PC-3 (cell line): ENCODE data around the gene SCG2. TPM values are rescaled to one million over a fixed set of nuclear protein-coding genes. Genes with fewer than 3 reads are reported as not detected.

Source experiments
- ATAC-seq: fragments of 200-7000 bp; cut with Tn5 transposase; 2 replicates; pipeline ENCODE4 v1.9.1; 2020; ENCODE audit warnings: mild to moderate bottlenecking, moderate library complexity
- BruUV-seq: library from RNA; stranded (reverse); fragments of 400-500 nt; replicated peaks from 2 replicates; lab custom pipeline; 2021; lab: Mats Ljungman, UMichigan
- CTCF ChIA-PET: fragments of 300-600 bp; sonication (Branson Sonifier 250); formaldehyde crosslinking; loops from one replicate; lab custom pipeline; 2022; ENCODE audit warnings: antibody characterized with exemption; lab: Charles Lee
- POLR2A ChIA-PET: fragments of 300-600 bp; sonication (Branson Sonifier 250); formaldehyde crosslinking; loops from one replicate; lab custom pipeline; 2022; ENCODE audit warnings: antibody characterized with exemption; ENCODE audit not compliant: unreplicated experiment; lab: Charles Lee
- DNase-seq: peaks from one replicate; pipeline ENCODE4 v3.0.0-alpha.2; 2015
- H2AFZ ChIP-seq: fragments of 300-600 bp; sonication (generic); 2 replicates; pipeline ENCODE4 v1.6.0; 2016; ENCODE audit warnings: antibody characterized with exemption, low read length
- H3F3A ChIP-seq: fragments of 300-600 bp; sonication (generic); one replicate; pipeline ENCODE4 v1.6.0; 2017; ENCODE audit warnings: antibody characterized with exemption, low read length, control low read depth, mild to moderate bottlenecking; ENCODE audit not compliant: unreplicated experiment
- H3K27ac ChIP-seq: fragments of 300-600 bp; sonication (generic); 2 replicates; pipeline ENCODE4 v1.5.1; 2016; ENCODE audit warnings: mild to moderate bottlenecking, low read length
- H3K27me3 ChIP-seq: fragments of 300-600 bp; sonication (generic); 2 replicates; pipeline ENCODE4 v1.6.1; 2016; ENCODE audit warnings: low read length, mixed read lengths
- H3K36me3 ChIP-seq: fragments of 300-600 bp; sonication (generic); 2 replicates; pipeline ENCODE4 v1.6.1; 2016; ENCODE audit warnings: low read depth, mixed run types, low read length, mixed read lengths
- H3K4me1 ChIP-seq: fragments of 300-600 bp; sonication (generic); 2 replicates; pipeline ENCODE4 v1.5.1; 2016; ENCODE audit warnings: low read length; ENCODE audit not compliant: insufficient read depth
- H3K4me2 ChIP-seq: fragments of 300-600 bp; sonication (generic); 2 replicates; pipeline ENCODE4 v1.6.0; 2016; ENCODE audit warnings: low read length
- H3K4me3 ChIP-seq: fragments of 300-600 bp; sonication (generic); 2 replicates; pipeline ENCODE4 v1.5.1; 2016; ENCODE audit warnings: mild to moderate bottlenecking, low read length, mixed read lengths
- H3K79me2 ChIP-seq: fragments of 300-600 bp; sonication (generic); 2 replicates; pipeline ENCODE4 v1.6.1; 2017; ENCODE audit warnings: low read length, mixed read lengths
- H3K9ac ChIP-seq: fragments of 300-600 bp; sonication (generic); 2 replicates; pipeline ENCODE4 v1.6.0; 2016; ENCODE audit warnings: mild to moderate bottlenecking, low read length
- H3K9me2 ChIP-seq: fragments of 300-600 bp; sonication (generic); replicated peaks from 2 replicates; pipeline ENCODE4 v1.6.1; 2016; ENCODE audit warnings: mixed run types, low read length, mixed read lengths
- H3K9me3 ChIP-seq: fragments of 300-600 bp; sonication (generic); 2 replicates; pipeline ENCODE4 v1.6.1; 2016; ENCODE audit warnings: low read length, mixed read lengths
- H4K20me1 ChIP-seq: fragments of 300-600 bp; sonication (generic); 2 replicates; pipeline ENCODE4 v1.6.1; 2016; ENCODE audit warnings: low read length, mixed read lengths
- EZH2 ChIP-seq: fragments of 300-600 bp; sonication (generic); IDR thresholded peaks from one replicate; pipeline ENCODE4 v1.6.1; 2017; ENCODE audit warnings: antibody characterized with exemption, mild to moderate bottlenecking, low read length; ENCODE audit not compliant: unreplicated experiment
- EZH2phosphoT487 ChIP-seq: fragments of 300-600 bp; sonication (generic); IDR thresholded peaks from 2 replicates; pipeline ENCODE4 v1.6.1; 2018; ENCODE audit warnings: mild to moderate bottlenecking, antibody characterized with exemption, low read length, borderline replicate concordance
- intact Hi-C: fragments of 100-400 bp; cut with micrococcal nuclease; formaldehyde crosslinking; loops from 2 replicates; pipeline ENCODE4 v1.9.0; 2023
- total RNA-seq: library from RNA; depleted of rRNA; stranded (reverse); fragments of >200 nt; gene quantifications from 2 replicates; pipeline ENCODE4 v1.2.3, GENCODE V29; 2014
- TF ChIP-seq, protein P1 (sequence below): fragments of 300-600 bp; sonication (generic); conservative IDR thresholded peaks from 2 replicates; pipeline ENCODE4 v1.5.1; 2017; ENCODE audit warnings: antibody characterized with exemption, low read depth, mild to moderate bottlenecking, low read length

SCG2 gene
- total RNA-seq, 1 experiment from 2014 or later, result 0.51 TPM

DNA sequence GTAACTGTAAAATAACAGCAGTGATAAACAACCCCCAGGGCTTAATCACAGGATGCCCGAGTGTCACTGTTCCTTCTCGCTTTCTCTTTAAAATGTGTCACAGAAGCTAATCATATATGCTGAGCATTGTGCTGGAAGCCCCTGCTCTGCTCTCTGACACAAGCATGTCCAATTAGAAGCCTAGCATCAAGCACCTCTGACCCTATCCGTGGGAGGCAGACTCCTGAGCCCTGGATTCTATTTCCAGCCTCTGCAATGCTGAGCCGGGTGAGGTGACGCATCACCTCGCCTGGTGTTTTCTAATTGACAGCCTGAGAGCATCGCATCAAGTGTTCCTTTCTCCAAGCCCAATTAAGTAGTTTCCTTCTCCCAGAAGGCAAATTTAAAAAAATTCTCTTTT lies 19.7 kb upstream of the SCG2 start:
- no peak for DNase-seq
- ChIA-PET CTCF (no interaction called here), POLR2A (no interaction called here)
- BruUV-seq, result no TSS peak
- Histone ChIP-seq H3K27ac (no peak overlapping the region), H2AFZ (no peak overlapping the region), H3K9me3 (no peaks in the 10 kb centered on the region), H3F3A (no peaks in the 10 kb centered on the region), H3K36me3 (no peaks in the 10 kb centered on the region), H4K20me1 (no peaks in the 10 kb centered on the region), H3K9me2 (no peaks in the 10 kb centered on the region), H3K79me2 (no peaks in the 10 kb centered on the region), H3K27me3 (no peaks in the 10 kb centered on the region), H3K4me2 (no peak overlapping the region), H3K4me1 (peaks cover 13% of the 10 kb centered on the region), H3K4me3 (no peak overlapping the region), H3K9ac (no peak overlapping the region)
- TF ChIP-seq EZH2phosphoT487 (no peak), EZH2 (no peak)
- TF ChIP-seq, protein P1, sequence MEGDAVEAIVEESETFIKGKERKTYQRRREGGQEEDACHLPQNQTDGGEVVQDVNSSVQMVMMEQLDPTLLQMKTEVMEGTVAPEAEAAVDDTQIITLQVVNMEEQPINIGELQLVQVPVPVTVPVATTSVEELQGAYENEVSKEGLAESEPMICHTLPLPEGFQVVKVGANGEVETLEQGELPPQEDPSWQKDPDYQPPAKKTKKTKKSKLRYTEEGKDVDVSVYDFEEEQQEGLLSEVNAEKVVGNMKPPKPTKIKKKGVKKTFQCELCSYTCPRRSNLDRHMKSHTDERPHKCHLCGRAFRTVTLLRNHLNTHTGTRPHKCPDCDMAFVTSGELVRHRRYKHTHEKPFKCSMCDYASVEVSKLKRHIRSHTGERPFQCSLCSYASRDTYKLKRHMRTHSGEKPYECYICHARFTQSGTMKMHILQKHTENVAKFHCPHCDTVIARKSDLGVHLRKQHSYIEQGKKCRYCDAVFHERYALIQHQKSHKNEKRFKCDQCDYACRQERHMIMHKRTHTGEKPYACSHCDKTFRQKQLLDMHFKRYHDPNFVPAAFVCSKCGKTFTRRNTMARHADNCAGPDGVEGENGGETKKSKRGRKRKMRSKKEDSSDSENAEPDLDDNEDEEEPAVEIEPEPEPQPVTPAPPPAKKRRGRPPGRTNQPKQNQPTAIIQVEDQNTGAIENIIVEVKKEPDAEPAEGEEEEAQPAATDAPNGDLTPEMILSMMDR, result no peak
- intact Hi-C loops, result no loop called here
- no peak for ATAC-seq

DNA sequence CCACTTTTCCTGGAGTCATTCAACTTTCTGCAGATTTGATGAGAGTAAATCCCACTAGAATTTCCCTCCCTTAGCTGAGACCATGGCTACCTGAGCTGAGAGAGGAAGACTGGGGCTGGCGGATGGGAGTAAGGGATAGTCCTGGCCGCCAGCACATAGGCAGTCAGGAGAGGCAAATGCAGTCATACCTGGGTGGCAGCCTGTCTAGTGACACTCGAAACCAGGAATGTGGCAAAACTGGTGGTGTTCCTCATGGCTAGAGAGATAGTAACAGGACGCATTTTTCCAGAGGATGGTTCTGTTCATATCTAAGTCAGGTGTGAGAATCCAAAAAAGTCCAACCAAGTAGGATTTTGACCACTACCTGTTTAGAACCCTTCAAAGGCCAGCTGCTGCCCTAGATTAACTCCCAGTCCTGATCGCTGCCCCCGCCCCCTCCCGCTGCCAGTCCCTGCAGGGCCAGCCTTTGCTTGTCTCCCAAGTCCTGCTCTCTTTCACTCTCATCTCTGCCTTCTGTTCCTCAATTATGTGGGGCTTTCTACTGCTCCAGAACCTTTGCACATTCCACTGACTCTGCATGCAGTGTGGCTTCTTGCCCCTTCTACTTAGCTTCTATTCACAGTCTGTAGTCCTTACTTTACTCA lies 17.4 kb upstream of the SCG2 start:
- intact Hi-C loops, result loop anchor here (10.0 kb wide), 1 partner anchor 175 kb away; no protein-coding TSS in a partner anchor
- no TSS peak for BruUV-seq
- Histone ChIP-seq H3F3A (no peaks in the 10 kb centered on the region), H3K27me3 (no peaks in the 10 kb centered on the region), H3K9ac (no peak overlapping the region), H3K4me2 (no peak overlapping the region), H4K20me1 (no peaks in the 10 kb centered on the region), H2AFZ (no peak overlapping the region), H3K79me2 (no peaks in the 10 kb centered on the region), H3K36me3 (no peaks in the 10 kb centered on the region), H3K9me3 (no peaks in the 10 kb centered on the region), H3K4me1 (peaks cover 7% of the 10 kb centered on the region), H3K4me3 (no peak overlapping the region), H3K9me2 (no peaks in the 10 kb centered on the region), H3K27ac (no peak overlapping the region)
- ChIA-PET POLR2A (no interaction called here), CTCF (no interaction called here)
- DNase-seq (peak; percentile 55), ATAC-seq (peak; percentile 55)
- TF ChIP-seq, protein P1, result no peak
- no peak for TF ChIP-seq EZH2phosphoT487
- TF ChIP-seq EZH2, result no peak

DNA sequence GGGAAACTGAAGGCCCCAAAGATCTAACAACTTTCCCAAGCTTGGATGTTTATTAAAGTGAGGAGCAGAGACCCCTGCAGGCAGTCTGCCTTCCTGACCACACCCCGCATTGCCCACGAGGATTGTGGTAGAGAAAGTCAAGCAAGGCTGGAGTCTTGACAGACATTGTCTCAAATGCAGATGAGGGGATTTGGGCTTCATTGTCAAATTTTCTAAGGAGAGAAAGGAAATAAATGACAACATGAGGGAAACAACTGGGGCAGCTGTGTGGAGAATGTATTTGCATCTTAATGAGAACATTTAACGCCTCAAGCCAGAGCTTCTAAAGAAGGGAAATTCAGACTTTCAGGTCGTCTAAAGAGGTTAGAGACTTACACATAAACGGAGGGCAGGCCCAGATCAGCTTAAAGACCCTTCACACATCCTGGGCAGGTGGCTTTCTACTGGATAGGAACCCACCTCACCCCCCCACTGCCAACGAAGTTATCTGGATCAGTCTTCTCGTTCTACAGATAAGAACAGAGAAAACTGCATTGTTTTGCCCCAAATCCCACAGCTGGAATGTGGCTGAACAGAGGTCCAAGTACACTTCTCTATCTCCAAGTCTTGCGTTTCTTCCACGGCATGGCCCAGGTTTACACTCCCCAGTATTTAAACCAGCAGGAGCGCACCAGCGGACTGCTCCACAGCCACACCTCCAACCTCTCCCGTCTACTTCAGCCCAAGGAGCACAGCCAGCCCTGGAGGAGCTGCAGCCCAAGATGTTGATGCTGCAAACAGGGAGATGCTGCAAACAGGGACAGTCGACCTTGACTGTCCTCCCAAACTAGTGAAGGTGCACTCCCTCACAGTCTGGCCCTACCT lies 16.2 kb upstream of the SCG2 start:
- ChIA-PET POLR2A (no interaction called here), CTCF (no interaction called here)
- Histone ChIP-seq H4K20me1 (no peaks in the 10 kb centered on the region), H3K9me3 (no peaks in the 10 kb centered on the region), H3K9ac (no peak overlapping the region), H3K4me3 (no peak overlapping the region), H3K79me2 (no peaks in the 10 kb centered on the region), H3K9me2 (no peaks in the 10 kb centered on the region), H3K4me2 (no peak overlapping the region), H3K4me1 (peaks cover 11% of the 10 kb centered on the region), H2AFZ (no peak overlapping the region), H3K27ac (no peak overlapping the region), H3K36me3 (no peaks in the 10 kb centered on the region), H3F3A (no peaks in the 10 kb centered on the region), H3K27me3 (no peaks in the 10 kb centered on the region)
- no TSS peak for BruUV-seq
- TF ChIP-seq EZH2, result no peak
- TF ChIP-seq EZH2phosphoT487, result no peak
- TF ChIP-seq, protein P1, result no peak
- intact Hi-C loops, result loop anchor here (10.0 kb wide), 1 partner anchor 176 kb away; no protein-coding TSS in a partner anchor
- ATAC-seq (no peak), DNase-seq (no peak)
